Measurements from ENCODE around the gene RPL36.
"Not testable (repeated sequence)": the region's sequence is repeated elsewhere in the genome, so short reads cannot be mapped to it uniquely, and the experiment has no call there.

Gene RPL36

DNA sequence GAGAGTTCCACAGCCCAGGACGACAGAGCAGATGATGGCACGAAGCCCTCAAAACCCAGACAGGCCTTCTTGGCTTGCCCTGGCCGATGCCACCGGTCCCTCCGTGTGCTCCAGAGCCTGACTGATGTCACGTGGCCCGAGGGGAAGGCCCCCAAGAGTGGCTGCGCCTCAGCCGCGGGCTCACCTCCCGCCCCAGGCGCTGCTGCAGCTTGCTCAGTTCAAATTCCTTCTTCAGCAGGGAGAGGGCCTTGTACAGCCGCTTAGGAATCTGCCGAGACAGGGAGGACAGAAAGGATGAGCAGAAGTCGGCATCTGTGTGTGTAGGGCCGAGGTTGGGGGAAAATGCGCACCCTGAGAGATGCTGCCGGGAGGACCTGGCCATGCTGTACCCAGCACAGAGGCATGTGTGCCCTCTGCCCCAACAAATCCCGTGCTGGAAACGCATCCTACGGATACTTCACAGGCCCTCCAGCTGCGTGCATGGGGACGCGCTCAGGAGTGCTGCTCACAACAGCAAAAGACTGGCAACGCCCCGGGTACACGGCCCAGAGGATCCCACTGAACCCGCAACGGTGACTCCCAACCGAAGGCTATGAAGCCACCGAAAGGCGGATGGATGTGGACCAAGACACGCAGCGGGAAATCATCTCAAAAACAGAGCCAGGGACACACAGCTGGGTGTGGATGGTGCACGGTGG lies 16.9 kb downstream of the RPL36 start:
- DNase-seq (ENCODE audit: low spot score), result no peak

DNA sequence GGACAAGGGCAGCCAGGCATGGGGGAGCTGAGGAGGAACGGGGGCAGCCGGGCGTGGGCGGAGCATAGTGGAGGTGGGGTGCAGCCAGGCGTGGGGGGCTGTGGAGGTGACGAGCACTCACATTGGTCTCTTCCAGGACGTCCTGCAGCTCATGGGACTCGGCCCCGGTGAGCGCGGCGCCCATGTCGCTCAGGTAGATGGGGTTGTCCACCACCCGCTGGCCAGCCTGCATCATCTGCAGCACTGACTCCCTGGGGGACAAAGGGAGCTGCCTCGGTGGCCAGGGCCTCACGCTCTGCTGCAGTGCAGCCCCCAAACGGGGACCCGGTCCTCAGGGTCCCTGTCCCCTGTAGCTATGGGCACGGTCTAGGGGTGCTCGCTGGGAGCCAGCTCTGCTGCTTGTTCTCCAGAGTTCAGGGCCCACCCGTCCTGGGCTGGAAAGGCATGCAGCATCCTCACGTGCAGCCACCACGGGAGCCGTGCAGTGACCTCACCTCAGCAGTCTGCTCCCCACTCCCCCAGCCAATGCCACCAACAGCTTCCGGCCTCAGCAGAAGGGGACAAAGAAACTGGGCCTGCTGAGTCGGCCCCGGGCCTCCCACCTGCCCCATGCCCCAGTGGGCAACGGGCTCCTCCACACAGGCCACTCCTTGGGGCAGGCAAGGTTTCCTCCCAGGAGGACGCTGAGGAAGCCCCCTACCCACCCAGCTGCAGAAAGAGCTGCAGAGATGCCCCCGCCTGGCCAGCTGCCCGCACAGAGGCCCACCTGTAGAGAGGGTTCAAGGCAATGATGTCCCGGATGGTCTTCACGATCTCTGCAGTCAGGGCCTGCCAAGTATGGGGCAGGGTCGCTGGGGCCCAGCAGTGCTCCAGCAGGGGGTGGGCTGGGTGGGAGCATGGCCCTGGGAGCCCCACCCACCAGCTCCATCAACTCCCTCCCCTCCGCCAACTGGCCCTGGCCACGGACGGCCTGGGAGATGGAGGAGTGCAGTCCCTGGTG lies 17.8 kb downstream of the RPL36 start:
- DNase-seq (ENCODE audit: low spot score), result no peak

DNA sequence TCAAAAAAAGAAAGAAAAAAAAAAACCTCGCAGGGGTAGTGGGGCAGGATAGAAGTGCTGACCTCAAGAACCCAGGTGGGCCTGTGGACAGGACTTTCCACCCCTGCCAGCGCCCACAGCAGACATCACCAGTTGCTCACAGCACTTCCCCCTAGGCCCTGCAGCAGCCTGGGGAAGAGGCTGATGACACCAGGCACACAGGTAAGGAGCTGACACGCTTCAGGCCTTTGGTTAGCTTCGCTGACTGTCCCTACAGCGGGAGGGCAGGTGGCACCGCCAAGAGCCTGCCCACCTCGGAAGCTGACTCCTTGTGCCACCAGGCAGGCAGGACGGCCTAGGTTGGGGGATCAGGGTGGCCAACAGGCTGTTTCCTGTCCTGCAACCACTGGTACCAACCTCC lies 20.9 kb downstream of the RPL36 start:
- DNase-seq (ENCODE audit: low spot score), result no peak

DNA sequence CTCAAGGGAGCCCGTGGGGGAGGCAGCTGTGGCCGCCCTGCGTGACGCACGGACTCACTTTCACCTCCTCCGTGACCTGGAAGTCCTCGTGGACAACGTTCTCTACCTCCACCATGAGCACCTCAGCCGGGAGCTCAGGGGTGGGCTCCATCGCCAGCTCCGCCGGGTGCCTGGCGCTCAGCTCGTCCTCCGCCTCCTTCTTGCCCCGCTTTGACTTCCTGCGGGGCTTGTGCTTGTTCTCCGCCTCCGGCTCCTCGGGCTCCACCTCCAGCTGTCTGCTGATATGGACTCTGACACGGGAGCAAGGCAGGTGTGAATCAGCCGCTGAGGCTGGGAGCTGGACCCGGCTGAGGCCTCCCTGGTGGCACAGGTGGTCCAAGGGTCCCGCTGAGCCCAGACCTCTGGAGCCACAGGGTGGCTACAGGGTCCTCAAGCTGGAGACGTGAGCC lies 21.6 kb downstream of the RPL36 start:
- DNase-seq (ENCODE audit: low spot score), result no peak

DNA sequence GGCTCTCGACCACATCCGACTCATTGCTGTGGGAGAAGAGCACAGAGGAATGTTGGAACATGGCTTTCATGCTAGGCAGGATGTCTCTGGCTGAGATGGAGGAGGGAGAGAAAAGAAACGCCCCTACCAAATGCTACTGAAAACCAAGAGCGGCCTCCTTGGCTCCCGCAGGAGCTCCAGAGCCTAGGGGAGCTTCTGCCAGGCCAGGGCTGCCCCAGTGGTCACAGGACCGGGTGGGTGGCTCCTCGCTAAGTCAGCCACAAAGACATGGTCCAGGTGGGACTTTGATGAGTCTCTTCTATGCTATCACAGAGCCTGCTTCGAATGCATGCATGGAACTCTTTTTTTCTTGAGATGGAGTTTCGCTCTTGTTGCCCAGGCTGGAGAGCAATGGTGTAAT lies 23.1 kb downstream of the RPL36 start:
- DNase-seq (ENCODE audit: low spot score), result no peak

DNA sequence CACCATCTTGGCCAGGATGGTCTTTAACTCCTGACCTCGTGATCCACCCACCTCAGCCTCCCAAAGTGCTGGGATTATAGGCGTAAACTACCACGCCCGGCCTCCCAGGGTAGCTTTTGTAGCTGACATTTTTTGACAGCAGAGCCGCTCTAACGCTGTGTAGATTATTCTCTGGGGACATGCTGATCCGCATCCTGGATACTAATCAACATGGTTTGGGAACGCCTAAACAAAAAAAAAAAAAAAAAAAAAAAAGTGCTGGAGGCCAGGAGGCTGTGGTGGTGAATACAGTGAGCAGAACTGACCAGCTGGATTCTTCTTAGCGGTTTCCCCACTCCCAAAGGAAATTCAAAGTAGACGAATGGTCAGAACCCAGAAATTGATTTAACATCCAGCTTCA lies 24.7 kb downstream of the RPL36 start:
- no peak for DNase-seq (ENCODE audit: low spot score)

DNA sequence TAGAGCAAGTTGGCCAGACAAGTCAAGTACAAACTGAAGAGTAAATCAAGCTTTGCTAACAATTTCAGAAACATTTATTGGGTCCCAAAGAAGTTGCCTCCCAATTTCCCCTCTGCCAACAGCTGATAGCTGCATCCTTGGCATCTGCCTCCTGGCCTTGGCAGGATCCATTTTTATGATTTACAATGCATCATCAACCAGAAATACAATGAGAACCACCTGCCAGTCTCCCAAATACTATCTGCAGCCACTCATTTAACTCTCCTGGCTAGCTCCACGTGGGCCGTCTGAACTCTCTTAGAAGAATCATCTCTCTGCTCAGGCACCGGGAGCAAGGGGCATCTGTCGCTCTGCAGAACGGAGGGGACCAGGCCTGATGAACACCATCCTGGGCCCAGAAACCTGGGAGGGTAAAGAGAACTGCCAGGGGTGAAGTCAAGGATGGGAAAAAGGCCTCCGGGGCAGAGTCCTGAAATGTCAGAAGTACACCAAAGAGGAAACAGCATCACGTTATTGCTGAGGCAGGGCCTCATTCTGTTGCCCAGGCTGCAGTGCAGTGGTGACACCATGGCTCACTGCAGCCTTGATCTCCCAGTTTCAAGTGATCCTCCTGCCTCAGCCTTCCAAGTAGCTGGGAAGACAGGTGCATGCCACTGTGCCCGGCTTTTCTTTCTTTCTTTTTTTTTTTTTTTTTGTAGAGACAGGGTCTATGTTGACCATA lies 27.3 kb downstream of the RPL36 start:
- DNase-seq (ENCODE audit: low spot score), result no peak

DNA sequence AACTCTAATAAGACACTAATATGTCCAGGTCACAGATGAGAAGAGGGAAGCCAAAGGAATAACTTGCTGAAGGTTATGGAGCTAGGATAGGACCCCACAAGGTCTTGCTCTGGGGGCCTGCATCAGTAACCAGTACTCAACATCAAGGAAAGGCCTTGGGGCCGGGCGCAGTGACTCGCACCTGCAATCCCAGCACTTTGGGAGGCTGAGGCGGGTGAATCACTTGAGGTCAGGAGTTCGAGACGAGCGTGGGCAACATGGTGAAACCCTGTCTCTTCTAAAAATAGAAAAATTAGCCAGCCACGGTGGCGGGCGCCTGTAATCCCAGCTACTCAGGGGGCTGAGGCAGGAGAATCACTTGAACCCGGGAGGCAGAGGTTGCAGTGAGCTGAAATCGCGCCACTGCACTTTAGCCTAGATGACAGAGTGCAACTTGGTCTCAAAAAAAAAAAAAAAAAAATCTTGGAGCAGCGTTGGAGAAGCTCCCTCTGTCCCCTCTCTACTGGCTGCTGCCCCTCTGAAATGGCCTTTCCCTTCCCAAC lies 28.0 kb downstream of the RPL36 start:
- no peak for DNase-seq (ENCODE audit: low spot score)

DNA sequence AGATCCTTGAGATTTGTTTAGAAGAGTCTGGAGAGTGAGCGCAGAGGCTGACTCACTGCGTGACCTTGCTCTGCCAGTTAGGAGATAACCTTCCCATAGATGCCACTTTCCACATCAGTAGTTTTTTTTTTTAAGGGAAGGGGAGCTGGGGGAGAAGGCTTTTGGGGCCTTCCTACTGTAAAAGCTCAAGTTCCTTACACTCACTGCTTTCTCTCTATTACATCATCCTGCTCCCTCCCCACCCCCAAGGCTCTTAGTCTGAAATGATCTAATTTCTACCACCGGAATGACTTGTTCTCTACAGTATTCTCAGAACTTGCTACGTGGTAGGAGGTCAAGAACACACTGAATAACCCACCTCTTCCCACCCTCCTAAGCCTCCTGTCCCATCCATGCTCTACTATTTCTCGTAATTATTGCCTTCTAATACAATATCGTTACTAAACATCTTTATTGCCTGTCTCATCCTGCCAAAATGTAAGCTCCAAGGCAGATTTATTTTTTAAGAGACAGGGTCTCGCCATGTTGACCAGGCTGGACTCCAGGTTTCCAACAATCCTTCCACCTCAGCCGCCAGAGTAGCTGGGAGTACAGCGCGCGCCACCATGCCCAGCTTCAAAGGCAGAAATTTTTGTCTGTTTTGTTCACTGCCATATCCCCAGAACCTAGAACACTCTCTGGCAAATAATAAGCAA lies 28.6 kb downstream of the RPL36 start:
- DNase-seq (ENCODE audit: low spot score), result peak; percentile 79

DNA sequence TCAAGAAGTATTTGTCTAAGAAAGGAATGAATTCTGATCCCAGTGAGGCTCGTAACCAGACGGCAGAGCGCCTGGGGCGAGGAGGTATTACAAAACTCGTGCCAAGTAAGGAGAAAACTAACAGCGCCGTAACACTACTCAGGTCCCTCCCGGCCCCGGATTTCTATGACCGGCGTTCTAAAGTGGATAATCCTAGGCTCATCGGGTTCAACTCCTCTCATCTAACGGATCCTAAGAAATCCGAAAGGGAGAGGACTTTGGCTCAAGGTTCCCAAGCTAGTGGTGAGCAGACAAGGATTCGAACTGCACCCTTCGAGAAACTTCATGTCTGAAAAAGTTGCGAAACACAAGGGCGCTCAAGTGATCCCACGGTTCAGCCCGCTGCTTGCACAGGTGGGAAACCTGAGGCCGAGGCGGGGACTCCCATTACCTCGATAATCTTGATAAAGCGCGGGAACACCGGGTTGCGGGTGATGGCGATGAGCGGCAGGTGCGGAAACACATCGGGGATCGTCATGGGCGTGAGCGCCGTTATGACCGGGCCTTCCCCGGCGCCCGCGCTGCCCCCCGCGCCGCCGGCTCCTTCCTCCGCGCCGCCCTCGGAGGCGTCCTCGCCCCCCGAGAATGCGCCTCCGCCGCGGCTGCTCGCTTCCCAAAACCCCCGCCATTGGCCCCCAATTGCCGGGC lies 29.3 kb downstream of the RPL36 start:
- no peak for DNase-seq (ENCODE audit: low spot score)

DNA sequence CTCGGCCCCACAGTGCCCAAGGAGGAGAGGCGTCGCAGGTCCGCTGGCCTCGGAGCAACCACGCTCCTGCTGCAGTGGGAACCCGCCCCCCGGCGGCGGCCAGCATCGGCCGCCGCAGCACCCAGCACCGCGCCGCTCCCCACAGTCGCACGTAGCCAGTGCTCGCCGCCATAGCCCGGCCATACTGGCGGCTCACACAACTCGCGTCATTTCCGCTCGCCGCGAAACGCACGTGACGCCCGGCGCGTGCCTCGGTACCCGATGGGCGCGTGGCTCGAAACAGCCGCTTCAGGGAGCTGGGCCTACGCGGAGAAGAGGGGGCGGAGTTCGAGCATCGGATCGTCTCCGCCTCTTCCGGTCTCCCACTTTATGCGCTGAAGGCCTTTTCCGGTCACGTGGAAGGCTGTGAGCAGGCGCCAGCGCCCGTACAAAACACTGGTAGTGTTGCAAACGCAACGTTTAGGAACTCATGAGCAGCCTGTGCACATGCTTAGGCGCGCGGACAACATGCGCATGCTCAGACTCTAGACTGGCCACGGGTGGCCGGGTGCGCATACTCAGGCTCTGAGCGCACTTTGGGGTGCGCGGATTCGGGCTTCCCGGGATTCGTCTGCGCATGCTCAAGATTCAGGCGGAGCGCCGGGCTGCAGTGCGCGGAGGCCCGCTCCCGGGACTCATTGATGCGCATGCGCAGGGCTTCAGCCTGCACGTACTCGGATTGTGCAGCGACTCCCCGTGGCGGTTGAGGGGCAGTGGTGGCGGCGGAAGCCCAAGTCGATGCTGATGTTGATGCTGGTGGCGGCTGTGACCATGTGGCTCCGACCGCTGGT lies 30.1 kb downstream of the RPL36 start, which contains the start of the genes CATSPERD and LONP1:
Gene CATSPERD, plus strand, starts transcription at position 677 of the 830 bp plus-strand sequence. Its CDS starts 101 bp downstream, at position 778.
Gene LONP1, minus strand, starts transcription at position 186 of the 830 bp plus-strand sequence. Its CDS starts 14 bp downstream, at position 172.
- peak; percentile 100 for DNase-seq (ENCODE audit: low spot score)

DNA sequence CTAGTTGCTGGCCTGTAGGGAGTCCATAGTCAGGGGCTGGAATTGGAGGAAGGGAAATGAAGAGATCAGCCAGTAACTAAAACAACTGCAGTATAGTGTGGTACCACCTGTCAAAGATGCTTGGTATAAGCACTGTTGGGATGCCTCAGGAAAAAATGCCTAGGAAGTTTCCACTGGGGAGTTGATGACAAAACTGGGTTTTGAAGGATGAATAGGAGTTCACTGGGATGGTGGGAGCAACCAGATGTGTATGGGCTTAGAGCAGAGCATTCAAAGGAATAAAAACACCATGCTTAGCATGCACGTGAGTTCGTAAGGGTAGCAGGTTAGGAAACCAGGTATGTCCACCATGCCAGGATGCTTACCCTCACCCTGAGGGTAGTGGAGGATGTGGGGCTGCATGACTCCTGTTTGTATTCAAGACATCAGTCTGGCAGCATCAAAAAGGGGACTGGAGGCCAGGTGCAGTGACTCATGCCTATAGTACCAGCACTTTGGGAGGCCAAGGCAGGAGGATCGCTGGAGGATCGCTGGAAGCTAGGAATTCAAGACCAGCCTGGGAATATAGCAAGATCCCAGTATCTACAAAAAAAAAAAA lies 37.5 kb downstream of the RPL36 start:
- DNase-seq (ENCODE audit: low spot score), result no peak

DNA sequence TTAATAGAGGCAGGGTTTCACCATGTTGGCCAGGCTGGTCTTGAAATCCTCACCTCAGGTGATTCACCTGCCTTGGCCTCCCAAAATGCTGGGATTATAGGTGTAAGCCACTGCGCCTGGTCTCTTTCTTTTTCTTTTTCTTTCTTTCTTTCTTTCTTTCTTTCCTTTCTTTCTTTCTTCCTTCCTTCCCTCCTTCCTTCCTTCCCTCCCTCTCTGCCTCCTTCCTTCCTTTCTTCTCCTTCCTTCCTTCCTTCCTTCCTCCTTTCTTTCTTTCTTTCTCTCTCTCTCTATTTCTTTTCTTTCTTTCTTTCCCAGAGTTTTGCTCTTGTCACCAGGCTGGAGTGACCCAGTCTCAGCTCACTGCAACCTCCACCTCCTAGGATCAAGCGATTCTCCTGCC lies 43.1 kb downstream of the RPL36 start:
- not testable (repeated sequence) for DNase-seq (ENCODE audit: low spot score)

DNA sequence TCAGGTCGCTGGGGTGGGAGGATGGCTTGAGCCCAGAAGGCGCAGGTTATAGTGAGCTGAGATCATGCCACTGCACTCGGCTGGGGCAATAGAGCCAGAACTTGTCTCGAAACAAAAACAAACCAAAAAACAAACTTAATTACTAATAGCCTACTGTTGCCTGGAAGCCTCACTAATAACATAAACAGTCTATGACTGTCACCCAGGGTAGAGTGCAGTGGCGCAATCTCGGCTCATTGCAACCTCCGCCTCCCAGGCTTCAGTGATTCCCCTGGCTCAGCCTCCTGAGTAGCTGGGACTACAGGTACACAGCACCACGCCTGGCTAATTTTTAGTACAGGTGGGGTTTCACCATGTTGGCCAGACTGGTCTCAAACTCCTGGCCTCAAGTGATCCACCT lies 48.3 kb downstream of the RPL36 start:
- DNase-seq (ENCODE audit: low spot score), result no peak

Measured in GM03348 (cell line).